Measurements from ENCODE around the gene PCCA.
"Not testable (repeated sequence)": the region's sequence is repeated elsewhere in the genome, so short reads cannot be mapped to it uniquely, and the experiment has no call there.

The PCCA gene

DNA sequence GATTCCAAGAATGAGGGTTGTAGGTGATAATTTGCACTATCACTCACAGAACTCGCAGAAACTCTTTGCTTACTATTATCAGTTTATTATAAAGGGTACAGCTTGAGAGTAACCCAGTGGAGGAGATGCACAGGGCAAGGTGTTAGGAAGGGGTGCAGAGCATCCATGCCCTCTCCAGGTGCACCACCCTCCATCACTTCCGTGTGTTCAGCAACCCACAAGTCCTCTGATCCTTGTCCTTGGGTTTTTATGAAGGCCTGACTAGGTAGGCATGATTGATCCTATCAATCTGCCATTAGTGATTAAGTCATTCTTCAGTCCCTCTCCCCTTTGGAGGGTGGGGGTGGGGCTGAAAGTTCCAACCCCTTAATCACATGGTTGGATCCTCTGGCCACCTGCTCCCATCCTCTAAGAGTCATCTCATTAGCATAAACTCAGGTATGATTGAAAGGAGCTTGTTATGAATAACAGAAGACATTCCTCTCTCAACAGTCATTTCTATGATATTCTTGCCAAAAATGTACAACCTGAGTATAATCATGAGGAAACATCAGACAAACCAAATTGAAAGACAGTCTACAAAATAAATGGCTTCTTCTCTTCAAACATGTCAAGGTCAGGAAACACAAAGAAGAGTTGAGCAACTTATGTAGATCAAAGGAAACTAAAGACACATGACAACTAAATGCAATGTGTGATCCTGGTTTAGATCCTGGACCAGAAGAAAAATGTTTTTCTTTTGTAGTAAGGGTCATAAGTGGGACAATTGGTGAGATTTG is 225.4 kb downstream of the PCCA start:
- DNase-seq: no peak

GRCh38 chr13:100315522-100315921 is 226.6 kb downstream of the PCCA start:
- no peak for DNase-seq

DNA sequence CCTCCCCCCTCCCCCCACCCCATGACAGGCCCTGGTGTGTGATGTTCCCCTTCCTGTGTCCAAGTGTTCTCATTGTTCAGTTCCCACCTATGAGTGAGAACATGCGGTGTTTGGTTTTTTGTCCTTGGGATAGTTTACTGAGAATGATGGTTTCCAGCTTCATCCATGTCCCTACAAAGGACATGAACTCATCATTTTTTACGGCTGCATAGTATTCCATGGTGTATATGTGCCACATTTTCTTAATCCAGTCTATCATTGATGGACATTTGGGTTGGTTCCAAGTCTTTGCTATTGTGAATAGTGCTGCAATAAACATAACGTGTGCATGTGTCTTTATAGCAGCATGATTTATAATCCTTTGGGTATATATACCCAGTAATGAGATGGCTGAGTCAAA is 229.6 kb downstream of the PCCA start:
- not testable (repeated sequence) for DNase-seq

GRCh38 chr13:100323937-100324336 is 235.0 kb downstream of the PCCA start:
- DNase-seq: no peak

- DNase-seq: no peak
Observed at GRCh38 chr13:100330662-100331061, 241.8 kb downstream of the PCCA start.

GRCh38 chr13:100333141-100333540 is 244.2 kb downstream of the PCCA start:
- no peak for DNase-seq

DNA sequence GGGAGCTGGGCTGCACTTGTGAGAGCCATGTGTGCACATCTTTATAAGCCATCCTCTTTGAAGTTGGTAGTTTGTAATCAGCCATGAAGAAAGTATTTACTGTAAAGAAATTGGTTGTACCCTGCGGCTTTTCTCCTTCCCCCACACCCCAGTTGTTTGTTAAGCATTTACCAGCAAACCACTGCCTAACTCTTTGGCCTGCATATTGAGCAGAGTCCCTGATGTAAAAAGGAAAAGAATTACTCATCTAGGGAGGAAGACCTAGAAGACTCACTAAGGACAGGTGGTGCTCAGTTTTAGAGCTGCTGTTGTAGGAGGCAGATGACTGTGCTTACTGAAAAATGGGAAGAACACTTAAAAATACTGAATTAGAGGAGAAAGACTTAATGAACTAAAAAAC is 245.3 kb downstream of the PCCA start:
- DNase-seq: no peak

GRCh38 chr13:100336795-100337516 is 248.1 kb downstream of the PCCA start:
- DNase-seq: no peak

- DNase-seq: no peak
Observed at GRCh38 chr13:100338275-100338674, 249.4 kb downstream of the PCCA start.

DNA sequence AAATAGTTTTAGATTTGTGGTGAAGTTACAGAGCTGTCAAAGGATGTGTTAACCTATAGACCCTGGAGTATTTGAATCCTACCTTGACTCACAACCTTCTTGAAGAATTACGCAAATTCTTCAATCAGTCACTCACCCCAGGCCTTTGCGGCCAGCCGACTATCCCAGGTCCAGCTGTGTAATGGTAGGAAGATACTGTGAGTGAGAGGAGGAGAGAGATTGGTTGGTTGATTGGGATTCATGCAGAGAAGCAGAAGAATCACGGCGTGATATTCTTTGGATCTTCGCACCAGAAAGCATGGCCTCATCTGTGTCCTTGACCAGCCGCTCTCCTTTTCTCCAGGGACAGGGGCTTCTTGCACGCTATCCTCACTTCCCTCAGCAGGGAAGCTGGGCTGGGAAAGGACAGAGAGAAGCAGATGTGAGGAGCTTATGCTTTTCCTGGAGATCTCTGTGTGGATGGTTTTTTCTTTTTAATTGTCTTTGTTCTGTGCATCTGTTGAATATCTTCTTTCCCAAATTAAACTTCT is 250.6 kb downstream of the PCCA start:
- no peak for DNase-seq

DNA sequence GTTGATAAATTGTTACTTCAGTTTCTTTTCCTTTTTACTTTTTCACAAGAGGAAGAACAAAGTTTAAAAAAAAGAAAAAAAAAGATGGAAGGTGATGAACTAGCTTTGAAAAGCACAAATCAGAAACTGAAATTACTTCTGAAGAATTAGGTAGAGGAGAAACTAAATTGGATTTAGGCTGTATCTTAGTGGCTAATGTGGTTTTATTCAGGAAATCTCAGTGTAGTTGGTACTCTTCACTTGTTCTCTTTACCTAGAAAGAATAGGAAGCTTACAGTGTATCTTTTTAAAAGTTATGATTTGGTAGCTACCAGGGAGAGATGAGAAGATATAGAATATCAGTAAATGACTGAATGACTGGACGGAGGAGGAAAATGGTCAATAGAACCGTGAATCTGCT is 252.0 kb downstream of the PCCA start:
- no peak for DNase-seq

- no peak for DNase-seq
Observed at GRCh38 chr13:100341327-100341726, 252.4 kb downstream of the PCCA start.

DNA sequence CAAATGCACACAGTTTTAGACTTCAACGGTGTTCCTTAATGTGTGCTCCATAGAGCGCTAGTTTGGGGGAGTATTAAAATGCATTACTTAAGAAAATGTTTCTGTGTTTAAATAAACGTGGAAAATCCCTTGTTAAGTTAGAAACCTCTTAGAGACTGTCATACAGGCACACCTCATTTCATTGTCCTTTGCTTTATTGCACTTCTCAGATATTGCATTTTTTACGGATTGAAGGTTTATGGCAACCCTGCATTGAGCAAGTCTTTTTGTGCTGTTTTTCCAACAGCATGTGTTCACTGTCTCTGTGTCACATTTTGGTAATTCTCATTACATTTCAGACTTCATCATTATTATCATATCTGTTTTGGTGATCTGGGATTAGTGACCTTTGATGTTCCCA is 255.7 kb downstream of the PCCA start:
- DNase-seq: no peak

DNA sequence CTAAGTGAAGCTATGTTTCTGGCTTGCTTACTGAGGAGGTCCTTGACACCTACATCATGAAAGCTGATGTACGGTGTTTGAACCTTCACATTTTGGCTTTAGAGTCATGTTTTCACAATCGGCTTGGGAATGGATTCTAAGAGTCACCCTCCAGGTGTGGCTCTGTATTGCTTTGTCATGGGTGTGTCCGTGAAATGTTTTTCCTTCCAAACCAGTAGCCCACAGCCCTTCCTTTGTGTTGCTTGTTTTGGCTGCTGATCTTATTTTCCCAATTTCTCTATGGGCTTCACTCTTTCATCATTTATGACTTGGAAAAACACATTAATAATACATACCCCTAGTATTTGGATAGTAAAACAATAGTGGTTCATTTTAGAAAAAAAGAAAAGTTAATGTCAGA is 259.1 kb downstream of the PCCA start:
- no peak for DNase-seq

GRCh38 chr13:100349594-100349993 is 260.7 kb downstream of the PCCA start:
- no peak for DNase-seq

DNA sequence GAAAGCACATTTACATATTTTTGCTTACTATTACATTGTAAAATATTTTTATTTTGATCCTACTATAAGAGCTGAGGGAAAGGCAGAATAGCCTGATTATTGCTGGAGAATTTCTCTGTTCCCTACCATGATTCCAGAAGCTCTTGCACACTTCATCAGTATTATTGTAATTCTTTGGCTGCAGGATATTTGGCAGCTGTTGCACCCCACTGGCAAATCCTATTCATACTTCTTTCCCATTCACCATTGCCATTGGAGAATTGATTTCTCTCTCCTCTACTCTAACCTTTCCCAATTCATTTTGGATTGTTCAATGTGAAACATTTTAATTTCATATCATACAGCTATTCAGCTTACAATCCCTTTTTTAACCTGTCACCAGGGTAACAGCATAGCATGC is 261.7 kb downstream of the PCCA start:
- no peak for DNase-seq

DNA sequence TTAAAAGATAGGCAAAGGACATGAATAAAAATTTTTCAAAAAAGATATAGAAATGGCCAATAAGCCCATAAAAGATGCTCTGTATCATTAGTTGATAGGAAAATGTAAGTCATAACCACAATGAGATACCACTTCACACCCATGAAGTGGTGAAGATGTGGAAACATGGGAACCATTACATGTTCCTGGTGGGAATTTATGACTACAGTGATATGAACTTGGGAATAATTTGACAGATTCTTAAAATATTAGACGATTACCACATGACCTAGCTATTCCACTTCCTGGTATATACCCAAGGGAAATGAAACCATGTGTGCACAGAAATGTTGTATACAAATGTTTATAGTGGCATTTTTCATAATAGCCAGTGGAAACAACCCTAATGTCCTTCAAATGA is 267.5 kb downstream of the PCCA start:
- DNase-seq: no peak

- no peak for DNase-seq
Observed at GRCh38 chr13:100356889-100357288, 268.0 kb downstream of the PCCA start.

DNA sequence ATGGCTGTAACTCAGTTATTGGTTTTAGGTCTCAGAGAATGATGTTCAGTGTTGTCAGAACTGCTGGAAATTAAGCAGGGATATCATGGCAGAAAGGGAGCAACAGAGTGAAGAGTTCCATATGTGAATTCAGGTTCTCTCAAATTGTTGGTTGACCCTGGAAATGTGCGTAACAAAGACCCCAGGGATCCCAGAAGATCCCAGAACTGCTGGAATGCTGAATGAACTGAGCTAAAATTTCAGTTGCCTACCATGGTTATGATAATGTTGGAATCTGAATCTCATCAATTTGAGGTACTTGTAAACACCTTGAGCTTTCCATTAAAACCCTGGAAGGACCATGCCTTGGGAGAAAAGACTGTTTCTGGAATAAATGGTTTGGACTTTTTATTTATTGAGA is 268.9 kb downstream of the PCCA start:
- no peak for DNase-seq

DNA sequence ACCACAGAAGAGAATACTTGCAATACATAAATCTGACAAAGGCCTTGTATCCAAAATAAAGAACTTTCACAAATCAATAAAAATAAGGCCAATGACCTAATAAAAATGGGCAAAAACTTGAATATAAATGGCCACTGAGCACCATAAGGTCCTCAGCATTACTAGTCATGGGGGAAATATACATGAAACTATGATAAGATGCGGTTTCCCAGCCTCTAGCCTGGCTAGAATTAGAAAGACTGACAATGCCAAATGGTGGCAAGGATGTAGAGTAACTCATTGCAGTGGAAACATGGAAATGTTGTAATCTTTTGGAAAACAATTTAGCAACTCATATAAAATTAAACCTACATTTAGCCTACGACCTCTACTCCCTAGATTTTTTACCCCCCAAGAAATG is 272.6 kb downstream of the PCCA start:
- no peak for DNase-seq

- no peak for DNase-seq
Observed at GRCh38 chr13:100362371-100362770, 273.5 kb downstream of the PCCA start.

DNA sequence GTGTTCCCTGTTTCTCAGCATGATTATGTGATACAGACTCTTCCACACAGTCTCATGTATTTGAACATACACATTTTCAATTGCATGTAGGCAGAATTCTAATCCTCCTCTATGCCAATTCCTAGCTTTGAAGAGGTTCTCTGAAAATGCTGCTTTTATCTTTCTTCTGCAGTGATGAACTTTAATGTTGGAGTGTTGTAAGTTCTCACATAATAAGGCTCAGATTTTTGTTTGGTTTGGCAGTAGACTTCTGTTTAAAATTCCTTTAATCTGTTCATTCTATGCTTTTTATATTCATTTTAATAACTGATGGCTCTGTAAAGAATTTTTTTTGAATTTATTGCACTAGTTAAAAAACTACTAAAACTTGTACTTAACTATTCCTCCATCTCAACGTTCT is 273.9 kb downstream of the PCCA start:
- no peak for DNase-seq

DNA sequence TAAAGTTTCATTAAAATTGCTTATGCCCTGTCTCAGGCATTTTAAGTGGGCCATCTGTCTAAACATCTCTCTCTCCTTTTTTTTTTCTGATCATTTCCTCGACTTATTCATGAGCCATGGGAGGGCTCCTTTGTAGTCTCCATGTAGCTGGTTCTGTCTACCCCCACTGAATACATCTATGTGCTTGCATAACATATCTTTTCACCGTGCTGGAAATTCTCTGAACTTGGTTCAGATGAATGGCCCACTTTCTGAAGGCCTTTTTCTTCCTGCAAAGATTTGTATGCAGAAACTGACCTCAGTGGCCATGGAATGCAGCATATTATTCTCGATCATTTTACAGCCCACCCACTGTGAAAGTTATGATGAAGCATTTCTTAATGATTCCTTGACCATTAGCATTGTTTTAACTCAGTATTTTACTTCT is 274.4 kb downstream of the PCCA start:
- DNase-seq: no peak

DNA sequence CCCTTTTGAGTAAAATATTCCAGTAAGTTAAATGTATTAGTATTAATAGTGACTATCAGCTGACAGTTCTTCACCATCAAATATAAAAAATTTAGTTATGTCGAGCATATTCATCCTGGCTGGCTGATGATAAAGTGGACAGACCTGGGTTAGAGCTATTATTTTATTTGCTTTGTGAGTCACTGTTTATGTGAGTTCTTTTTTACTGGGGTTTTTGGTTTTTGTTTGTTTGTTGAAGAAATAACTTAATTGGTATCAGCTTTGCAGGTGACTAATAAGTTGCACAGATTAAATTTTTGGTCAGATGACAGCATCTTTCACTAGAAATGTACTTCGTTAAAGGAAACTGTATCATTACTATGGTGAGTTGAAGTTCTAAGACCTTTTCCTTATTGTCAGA is 275.0 kb downstream of the PCCA start:
- no peak for DNase-seq

All from islet precursor cell (in vitro differentiated cells).